ENCODE results near the gene RAET1E. TPM values are rescaled to one million over a fixed set of nuclear protein-coding genes. Genes with fewer than 3 reads are reported as not detected.

The RAET1E gene, protein sequence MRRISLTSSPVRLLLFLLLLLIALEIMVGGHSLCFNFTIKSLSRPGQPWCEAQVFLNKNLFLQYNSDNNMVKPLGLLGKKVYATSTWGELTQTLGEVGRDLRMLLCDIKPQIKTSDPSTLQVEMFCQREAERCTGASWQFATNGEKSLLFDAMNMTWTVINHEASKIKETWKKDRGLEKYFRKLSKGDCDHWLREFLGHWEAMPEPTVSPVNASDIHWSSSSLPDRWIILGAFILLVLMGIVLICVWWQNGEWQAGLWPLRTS
- 0.16 TPM in 1 of 2 replicates, not detected in the other for total RNA-seq

GRCh38 chr6:149897855-149898744, at the start of gene RAET1E:
TSS of gene RAET1E (minus strand) at chr6:149898113. CDS start at chr6:149890901, 7,212 bp downstream.

GRCh38 chr6:149941583-149942460, 43.9 kb upstream of the RAET1E start, which contains the start of gene ULBP2:
TSS of gene ULBP2 (plus strand) at chr6:149942014. CDS start at chr6:149942073, 59 bp downstream.

GRCh38 chr6:149922642-149923326, 24.9 kb upstream of the RAET1E start, which contains the start of gene RAET1G:
TSS of gene RAET1G (minus strand) at chr6:149923121. CDS start at chr6:149923010, 111 bp downstream.

GRCh38 chr6:149863698-149864577, 34.0 kb downstream of the RAET1E start, which contains the start of gene LRP11:
TSS of gene LRP11 (minus strand) at chr6:149864359. CDS start at chr6:149864020, 339 bp downstream.

Other genes with a start within 250 kb of the RAET1E start
- gene KATNA1, start 249.4 kb downstream of the RAET1E start, total RNA-seq: 20.4 and 23.9 TPM in 2 replicates
- gene LATS1, start 180.0 kb downstream of the RAET1E start, total RNA-seq: 5.2 and 12.9 TPM in 2 replicates
- 17.0 and 26.1 TPM in 2 replicates for gene NUP43, start 151.6 kb downstream of the RAET1E start, total RNA-seq
- gene PCMT1, start 148.4 kb downstream of the RAET1E start, total RNA-seq: 102 and 115 TPM in 2 replicates
- gene LRP11, start 33.8 kb downstream of the RAET1E start, total RNA-seq: 12.0 and 24.0 TPM in 2 replicates
- 0.44 and 0.65 TPM in 2 replicates for gene RAET1G, start 25.0 kb upstream of the RAET1E start, total RNA-seq
- 4.7 TPM in 2 replicates for gene ULBP2, start 43.9 kb upstream of the RAET1E start, total RNA-seq
- 0.16 and 0.25 TPM in 2 replicates for gene ULBP1, start 65.8 kb upstream of the RAET1E start, total RNA-seq
- gene RAET1L, start 127.4 kb upstream of the RAET1E start, total RNA-seq: not detected in 2 replicates
- gene ULBP3, start 171.0 kb upstream of the RAET1E start, total RNA-seq: 5.3 and 7.4 TPM in 2 replicates
- not detected in 2 replicates for gene PPP1R14C, start 244.9 kb upstream of the RAET1E start, total RNA-seq

All from bladder microvascular endothelial cell (primary cell).